T47D (cell line): ENCODE results near the gene DEDD2.

ENCODE experiments used
- DNase-seq, 2 experiments: peaks; one replicate each; pipeline versions ENCODE4 v3.0.0 to v3.0.0-alpha.2; 2011 to 2012; ENCODE audit warnings: low read depth in 1 of 2, low spot score in 1 of 2
- JUND ChIP-seq: IDR thresholded peaks from 2 replicates; pipeline ENCODE4 v1.6.1; 2012; ENCODE audit warnings: low read depth
- in situ Hi-C: cut with HindIII; loops from 2 replicates; pipeline ENCODE4 v1.10.0; 2016; ENCODE audit warnings: low sequenced_read_pairs, low pct_unique_long_range_greater_than_20kb

The DEDD2 gene

DNA sequence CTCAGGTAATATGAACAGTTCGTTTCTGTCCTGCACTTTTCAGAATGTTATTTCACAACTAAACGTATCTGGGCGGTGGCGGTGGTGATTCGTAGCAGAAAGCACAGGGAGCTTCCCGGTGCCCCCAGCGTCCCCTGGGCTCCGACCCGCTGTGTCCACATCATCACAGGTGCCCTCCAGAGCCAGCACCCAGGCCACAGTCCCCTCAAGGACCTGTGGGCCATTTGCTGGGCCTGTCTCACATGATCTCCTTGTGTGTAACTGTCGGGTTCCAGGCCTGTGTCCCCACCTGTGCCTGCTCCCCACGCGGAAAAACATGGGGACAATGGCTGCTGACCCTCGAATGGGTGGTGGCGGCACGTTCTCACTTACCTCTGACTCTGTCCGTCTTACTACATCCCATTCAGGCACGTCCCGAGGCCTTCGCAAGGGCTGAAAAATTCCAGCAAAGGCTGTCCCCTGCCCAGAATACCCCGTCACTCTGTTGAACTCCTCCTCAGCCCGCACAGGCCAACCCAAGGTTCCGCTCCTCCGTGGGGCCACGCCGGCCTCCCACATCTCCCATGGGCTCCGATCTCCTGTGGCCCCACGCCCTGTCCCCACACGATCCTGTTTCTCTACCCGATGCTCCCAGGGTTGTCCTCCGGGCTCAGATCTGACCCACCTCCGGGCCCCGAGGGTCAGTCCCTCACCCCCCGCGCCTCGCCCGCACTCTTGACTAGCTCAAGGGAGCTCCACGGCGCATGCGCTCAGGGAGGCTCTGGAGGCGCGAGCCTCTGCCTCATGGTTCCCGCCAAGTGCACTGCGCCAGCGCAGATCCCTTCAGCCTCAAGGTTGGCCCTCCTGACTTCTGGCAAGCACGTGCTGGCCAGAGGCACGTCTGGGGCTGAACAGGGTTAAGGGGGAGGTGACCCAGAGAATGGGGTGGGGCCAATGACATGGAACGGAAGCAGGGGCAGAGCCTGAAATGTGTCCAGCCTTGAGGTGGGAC lies 21.2 kb downstream of the DEDD2 start:
- TF ChIP-seq JUND: no peak
- DNase-seq: no peak
- in situ Hi-C loops: no loop called here

- no peak for DNase-seq
- TF ChIP-seq JUND: no peak
- in situ Hi-C loops: no loop called here
These were observed 23.8 kb downstream of the DEDD2 start for GRCh38 chr19:42193706-42194105.

DNA sequence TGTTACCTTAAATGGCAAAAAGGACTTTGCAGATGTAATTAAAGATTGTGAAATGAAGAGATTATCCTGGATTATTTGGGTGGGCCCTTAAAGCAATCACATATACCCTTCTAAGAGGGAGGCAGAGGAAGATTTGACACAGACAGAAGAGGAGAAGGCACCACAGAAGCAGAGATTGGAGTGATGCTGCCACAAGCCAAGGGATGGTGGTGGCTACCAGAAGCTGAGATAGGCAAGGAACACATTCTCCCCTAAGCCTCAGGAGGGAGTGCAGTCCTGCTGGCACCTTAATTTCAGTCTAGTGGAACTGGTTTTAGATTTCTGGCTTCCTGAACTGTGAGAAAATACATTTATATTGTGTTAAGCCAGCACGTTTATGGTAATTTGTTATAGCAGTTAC lies 24.2 kb downstream of the DEDD2 start:
- in situ Hi-C loops: no loop called here
- no peak for DNase-seq
- no peak for TF ChIP-seq JUND

- no peak for TF ChIP-seq JUND
These were observed 25.6 kb downstream of the DEDD2 start for GRCh38 chr19:42191855-42192254.

GRCh38 chr19:42191330-42191729 lies 26.1 kb downstream of the DEDD2 start:
- in situ Hi-C loops: no loop called here

More at GRCh38 chr19:42191855-42192254, 25.6 kb downstream of the DEDD2 start:
- DNase-seq: no peak
- in situ Hi-C loops: no loop called here

GRCh38 chr19:42189133-42189532 lies 28.3 kb downstream of the DEDD2 start:
- no peak for TF ChIP-seq JUND
- DNase-seq: no peak
- in situ Hi-C loops: no loop called here

More at GRCh38 chr19:42191330-42191729, 26.1 kb downstream of the DEDD2 start:
- TF ChIP-seq JUND: no peak
- no peak for DNase-seq

GRCh38 chr19:42188665-42189064 lies 28.8 kb downstream of the DEDD2 start:
- in situ Hi-C loops: no loop called here

GRCh38 chr19:42185277-42185676 lies 32.2 kb downstream of the DEDD2 start:
- no peak for DNase-seq
- in situ Hi-C loops: no loop called here
- TF ChIP-seq JUND: no peak

More at GRCh38 chr19:42188665-42189064, 28.8 kb downstream of the DEDD2 start:
- TF ChIP-seq JUND: no peak
- no peak for DNase-seq

- in situ Hi-C loops: no loop called here
- TF ChIP-seq JUND: no peak
- peak; percentile 39 to 71 for DNase-seq
These were observed 33.0 kb downstream of the DEDD2 start for GRCh38 chr19:42184401-42184861.

GRCh38 chr19:42178791-42179674 lies 38.4 kb downstream of the DEDD2 start:
- in situ Hi-C loops: no loop called here
- no peak for TF ChIP-seq JUND
- DNase-seq: no peak

DNA sequence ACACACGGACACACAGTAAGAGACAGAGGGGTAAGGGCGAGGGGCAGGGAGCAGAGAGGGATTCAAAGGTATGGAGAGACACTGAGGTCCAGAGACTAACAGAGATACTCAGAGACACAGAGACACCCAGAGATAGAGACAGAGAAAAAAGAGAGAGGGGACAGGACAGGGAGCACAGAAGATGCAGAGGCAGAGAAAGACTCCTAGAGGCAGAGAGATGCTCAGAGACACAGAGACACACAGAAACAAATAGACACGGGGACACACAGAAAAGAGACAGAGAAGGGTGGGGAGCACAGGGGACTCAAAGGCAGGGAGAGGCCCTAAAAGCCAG lies 39.8 kb downstream of the DEDD2 start:
- in situ Hi-C loops: no loop called here
- no peak for DNase-seq
- TF ChIP-seq JUND: no peak

DNA sequence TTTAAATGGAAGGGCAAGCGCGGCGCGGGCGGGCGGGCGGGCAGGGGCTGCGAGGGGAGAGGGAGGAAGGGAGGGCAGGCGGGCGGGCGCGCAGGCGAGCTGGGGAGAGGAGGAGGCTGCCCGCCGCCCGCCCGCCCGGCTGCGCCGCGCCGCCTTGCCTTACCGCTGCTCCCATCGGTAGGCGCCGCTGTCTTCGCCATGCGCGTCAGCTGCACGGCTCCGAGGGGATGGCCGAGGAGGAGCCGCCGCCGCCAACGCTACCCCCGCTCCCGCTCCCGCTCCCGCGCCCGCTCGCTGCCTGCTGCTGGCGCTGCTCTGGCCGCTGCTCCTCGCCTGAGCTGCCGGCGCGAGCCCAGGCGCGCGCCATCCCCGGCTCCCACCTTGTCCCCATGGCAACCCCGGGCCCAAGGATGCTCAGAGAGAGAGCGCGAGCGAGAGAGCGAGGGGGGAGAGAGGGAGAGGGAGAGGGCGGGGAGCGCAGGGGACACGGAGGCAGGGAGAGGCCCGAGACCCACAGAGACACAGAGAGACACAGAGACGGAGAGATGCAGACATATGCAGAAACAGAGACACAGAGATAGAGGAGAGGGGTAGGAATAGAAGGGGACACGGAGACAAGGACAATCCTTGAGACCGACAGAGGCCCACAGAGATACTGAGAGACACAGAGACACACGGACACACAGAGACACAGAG lies 40.3 kb downstream of the DEDD2 start:
- peak; percentile 63 to 67 for DNase-seq
- in situ Hi-C loops: no loop called here
- no peak for TF ChIP-seq JUND
